Measurements from ENCODE around the gene HOXA13. TPM values are rescaled to one million over a fixed set of nuclear protein-coding genes. Genes with fewer than 3 reads are reported as not detected.

HOXA13 gene
- total and polyA plus RNA-seq, 10 of the 15 experiments (the other 5 are each of a cell fraction or from before 2014, with no cell fraction given) = not detected

DNA sequence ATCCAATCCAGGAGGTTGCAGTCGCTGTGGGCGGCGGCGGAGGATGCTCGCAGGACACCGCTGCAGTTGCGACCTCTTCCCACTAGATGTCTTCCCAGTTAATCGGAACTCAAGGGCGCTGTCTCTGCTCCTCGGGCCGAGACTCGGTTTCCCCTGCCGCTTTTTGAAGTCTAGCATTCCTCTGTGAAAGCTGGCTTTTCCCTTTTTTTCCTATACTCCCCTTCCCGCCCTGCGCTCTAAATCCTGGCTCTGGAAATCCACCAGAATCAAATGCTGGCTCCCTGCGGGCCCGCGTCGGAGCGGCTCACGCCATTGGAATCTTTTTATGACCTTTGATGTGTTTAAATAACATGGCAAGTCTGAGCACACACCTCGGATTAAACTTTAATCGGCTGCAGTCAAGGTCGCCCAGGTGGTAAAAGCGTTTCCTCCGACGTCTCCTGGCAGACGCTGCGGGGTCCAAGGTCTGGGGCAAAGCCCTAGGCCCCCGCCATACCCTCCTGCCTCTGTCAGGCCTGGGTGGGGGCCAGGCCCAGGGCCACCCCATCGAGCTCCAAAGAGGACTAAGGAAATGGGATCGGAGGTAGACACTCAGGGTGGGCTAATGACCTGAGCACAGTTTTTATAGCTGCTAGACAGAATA lies 10.7 kb upstream of the HOXA13 start:
- intact Hi-C loops (cut with micrococcal nuclease; ENCODE audit: unreplicated experiment) = loop anchor here (5.0 kb wide), 1 partner anchor 367 kb away; no protein-coding TSS in a partner anchor
- H3K27ac ChIP-seq (ENCODE audit: control insufficient read depth, insufficient read depth) = no peak overlapping the region
- no peaks in the 10 kb centered on the region for H4K20me1 ChIP-seq (ENCODE audit: control insufficient read depth, insufficient read depth)
- FAIRE-seq (no peak), DNase-seq (ENCODE audit: low read depth, low spot score) (no peak), ATAC-seq (peak; percentile 74)
- H3K4me3 ChIP-seq = no peak overlapping the region
- in situ Hi-C loops (cut with MboI) = no loop called here
- peaks cover 3 to 28% of the 10 kb centered on the region in 2 experiments for H3K27me3 ChIP-seq (replicated peaks in 1 of 2; ENCODE audit: control insufficient read depth in 2 of 2, insufficient read depth in 2 of 2, low read length in 1 of 2)
- no TSS peak for BruUV-seq (replicated peaks)
- RAD21 ChIA-PET (ENCODE audit: unreplicated experiment) = interaction anchor here (1.6 to 1.8 kb wide), 2 partner anchors 364 to 395 kb away, joined by 5 to 8 read pairs; no protein-coding TSS in a partner anchor
- H2AFZ ChIP-seq (ENCODE audit: control insufficient read depth, low read depth, low read length) = no peak overlapping the region
- CTCF ChIA-PET = interaction anchor here (0.6 to 4.1 kb wide), 9 partner anchors 15 to 709 kb away, joined by 3 to 23 read pairs (median 3); no protein-coding TSS in a partner anchor
- no peak overlapping the region for H3K4me2 ChIP-seq (ENCODE audit: control insufficient read depth, insufficient read depth)
- SMC1A ChIA-PET (ENCODE audit: uncharacterized antibody, unreplicated experiment) = interaction anchor here (0.9 to 1.5 kb wide), 8 partner anchors 14 to 724 kb away, joined by 3 to 6 read pairs (median 3); no protein-coding TSS in a partner anchor
- 15% methylated on average over 32 of the region's 32 CpGs for WGBS (ENCODE audit: insufficient coverage, insufficient replicate concordance, low lambda C conversion rate, missing lambda C conversion rate)
- no peaks in the 10 kb centered on the region for H3K9me3 ChIP-seq (replicated peaks; ENCODE audit: control insufficient read depth, insufficient read depth, low read length)
- POLR2A ChIA-PET = interaction anchor here (0.8 kb wide), 1 partner anchor 11 kb away, joined by 3 read pairs; no protein-coding TSS in a partner anchor
- no peaks in the 10 kb centered on the region for H3K79me2 ChIP-seq (ENCODE audit: control insufficient read depth, insufficient read depth, low read length)
- no peaks in the 10 kb centered on the region for H3K36me3 ChIP-seq (ENCODE audit: control insufficient read depth in 2 of 2, insufficient read depth in 2 of 2, low read length in 1 of 2)
- no peak overlapping the region for H3K9ac ChIP-seq (ENCODE audit: control insufficient read depth, insufficient read depth, low read length)
- H3K4me1 ChIP-seq (ENCODE audit: control insufficient read depth, insufficient read depth, low read length) = no peaks in the 10 kb centered on the region
- TF ChIP-seq EP300 (IDR thresholded peaks at IDR 0.05; ENCODE audit: borderline replicate concordance in 1 of 2, control insufficient read depth in 1 of 2, low read depth in 2 of 2, low read length in 2 of 2) = no peak
- TF ChIP-seq SMAD5 (IDR thresholded peaks at IDR 0.05; ENCODE audit: low read depth) = no peak
- TF ChIP-seq ZSCAN29 (IDR thresholded peaks at IDR 0.05) = no peak
- peak; percentile 38; the same call in 1 of the 2 replicates for TF ChIP-seq RAD21 (IDR thresholded peaks at IDR 0.05; ENCODE audit: insufficient read depth, low read depth, low read length)
- TF ChIP-seq ATF7 (IDR thresholded peaks at IDR 0.05; ENCODE audit: low read depth) = no peak
- no peak for TF ChIP-seq SREBF2 (IDR thresholded peaks at IDR 0.05; ENCODE audit: low read length)
- TF ChIP-seq FOXM1 (IDR thresholded peaks at IDR 0.05; ENCODE audit: low read depth, low read length) = no peak
- TF ChIP-seq, protein P1, sequence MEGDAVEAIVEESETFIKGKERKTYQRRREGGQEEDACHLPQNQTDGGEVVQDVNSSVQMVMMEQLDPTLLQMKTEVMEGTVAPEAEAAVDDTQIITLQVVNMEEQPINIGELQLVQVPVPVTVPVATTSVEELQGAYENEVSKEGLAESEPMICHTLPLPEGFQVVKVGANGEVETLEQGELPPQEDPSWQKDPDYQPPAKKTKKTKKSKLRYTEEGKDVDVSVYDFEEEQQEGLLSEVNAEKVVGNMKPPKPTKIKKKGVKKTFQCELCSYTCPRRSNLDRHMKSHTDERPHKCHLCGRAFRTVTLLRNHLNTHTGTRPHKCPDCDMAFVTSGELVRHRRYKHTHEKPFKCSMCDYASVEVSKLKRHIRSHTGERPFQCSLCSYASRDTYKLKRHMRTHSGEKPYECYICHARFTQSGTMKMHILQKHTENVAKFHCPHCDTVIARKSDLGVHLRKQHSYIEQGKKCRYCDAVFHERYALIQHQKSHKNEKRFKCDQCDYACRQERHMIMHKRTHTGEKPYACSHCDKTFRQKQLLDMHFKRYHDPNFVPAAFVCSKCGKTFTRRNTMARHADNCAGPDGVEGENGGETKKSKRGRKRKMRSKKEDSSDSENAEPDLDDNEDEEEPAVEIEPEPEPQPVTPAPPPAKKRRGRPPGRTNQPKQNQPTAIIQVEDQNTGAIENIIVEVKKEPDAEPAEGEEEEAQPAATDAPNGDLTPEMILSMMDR (IDR thresholded peaks at IDR 0.05 in 2 of 3, conservative IDR thresholded peaks at IDR 0.05 in 1 of 3; ENCODE audit: control insufficient read depth in 2 of 3, extremely low read depth in 1 of 3, insufficient read depth in 1 of 3, low read depth in 3 of 3, low read length in 3 of 3) = peak; percentile 55 to 72 (median 67)
- peak; percentile 48; the same call in 1 of the 2 replicates for TF ChIP-seq SMC3 (IDR thresholded peaks at IDR 0.05; ENCODE audit: borderline replicate concordance, low read length)
- TF ChIP-seq IRF4 (IDR thresholded peaks at IDR 0.05; ENCODE audit: low read depth, low read length) = no peak
- no peak for TF ChIP-seq SREBF1 (IDR thresholded peaks at IDR 0.05; ENCODE audit: low read length)
- no peak for TF ChIP-seq RFX5 (IDR thresholded peaks at IDR 0.05; ENCODE audit: low read depth, low read length)
- TF ChIP-seq HDAC6 (IDR thresholded peaks at IDR 0.05; ENCODE audit: unreplicated experiment) = no peak
- no peak for TF ChIP-seq MTA2 (IDR thresholded peaks at IDR 0.05; ENCODE audit: low read depth)
